NCI-H446 treated with DMSO at 0.1 percent for 48 hours (cell line): ENCODE results near the gene NCR3LG1.
A peak's percentile ranks its signal among the peaks of the same experiment; 100 is the strongest.

Experiments used
- DNase-seq: peaks from one replicate; lab custom pipeline; 2025; lab: John Stamatoyannopoulos, UW

The NCR3LG1 gene

GRCh38 chr11:17371614-17372013 is 20.0 kb downstream of the NCR3LG1 start:
- no peak for DNase-seq

DNA sequence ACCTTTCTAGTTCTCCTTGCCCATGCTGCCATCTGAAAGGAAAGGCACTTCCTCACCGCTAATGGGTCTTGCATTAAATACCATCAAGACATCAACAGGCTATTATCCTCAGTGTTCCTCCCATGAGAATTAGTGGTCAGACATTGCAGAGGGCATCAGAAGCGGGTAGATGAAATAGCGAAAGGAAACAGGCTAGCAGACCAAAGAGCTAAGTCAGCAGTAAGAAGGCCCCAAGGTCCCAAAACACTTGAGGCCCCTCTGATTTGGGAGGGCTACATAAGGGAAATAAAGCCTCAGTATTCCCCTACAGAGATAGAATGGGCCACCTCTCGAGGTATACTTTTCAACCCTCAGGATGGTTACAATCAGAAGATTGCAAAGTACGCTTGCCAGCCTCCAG is 23.9 kb downstream of the NCR3LG1 start:
- no peak for DNase-seq

- no peak for DNase-seq
Observed at GRCh38 chr11:17376493-17376892, 24.9 kb downstream of the NCR3LG1 start.

DNA sequence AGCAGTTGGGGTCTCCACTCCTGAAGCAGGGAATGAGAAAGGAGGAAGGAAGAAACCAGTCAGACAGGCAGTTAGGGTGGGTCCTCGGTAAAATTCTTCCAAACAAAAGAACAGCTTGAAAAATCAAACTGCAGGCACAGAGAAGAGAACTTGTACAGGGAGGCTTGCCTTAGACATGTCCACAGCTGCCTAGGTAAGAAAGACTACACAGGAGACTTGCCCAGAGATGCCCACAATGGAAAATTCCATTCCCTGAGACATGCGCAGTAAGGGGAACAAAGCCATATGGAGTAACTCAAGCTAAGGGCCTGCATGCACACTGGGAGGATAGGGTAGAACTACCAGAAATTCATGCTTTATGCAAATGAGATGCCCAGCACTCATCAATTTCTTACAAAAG is 27.1 kb downstream of the NCR3LG1 start:
- DNase-seq: no peak

DNA sequence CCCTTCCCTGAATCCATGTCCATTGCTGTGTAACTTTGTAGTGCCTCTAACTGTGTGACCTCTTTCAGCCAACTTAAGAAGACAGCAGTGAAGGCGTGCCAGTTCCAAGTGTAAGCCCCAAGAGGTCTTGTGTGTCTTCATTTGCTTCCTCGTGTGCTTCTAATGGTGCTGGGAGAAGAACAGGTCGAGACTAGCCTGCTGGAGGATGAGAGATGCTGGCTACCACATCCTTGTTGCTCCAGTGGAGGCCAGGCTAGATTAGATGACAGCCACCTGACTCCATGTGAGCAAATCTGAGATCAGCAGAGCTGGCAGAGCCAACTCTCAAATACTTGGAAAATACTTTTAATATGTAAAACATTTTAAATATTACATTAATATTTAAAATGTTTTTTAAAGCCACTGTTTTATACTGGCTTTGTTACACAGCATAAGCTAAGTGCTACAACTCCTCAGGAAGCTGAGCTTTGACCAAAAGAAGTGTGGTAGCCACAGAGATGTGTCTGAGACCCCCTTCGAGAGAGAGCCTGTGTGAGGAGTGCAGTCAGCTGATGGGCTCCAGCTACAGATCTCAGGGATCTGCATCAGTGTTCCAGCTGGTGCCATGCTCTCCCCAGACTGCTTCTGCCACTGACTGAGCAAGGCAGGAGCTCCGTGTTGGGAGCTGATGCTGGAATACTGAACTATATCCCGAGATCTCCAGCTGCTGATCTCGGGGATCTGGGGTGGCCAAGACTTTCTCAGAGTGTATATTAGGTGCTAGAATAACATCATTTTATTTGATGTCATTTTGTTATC is 28.0 kb downstream of the NCR3LG1 start:
- DNase-seq: no peak

DNA sequence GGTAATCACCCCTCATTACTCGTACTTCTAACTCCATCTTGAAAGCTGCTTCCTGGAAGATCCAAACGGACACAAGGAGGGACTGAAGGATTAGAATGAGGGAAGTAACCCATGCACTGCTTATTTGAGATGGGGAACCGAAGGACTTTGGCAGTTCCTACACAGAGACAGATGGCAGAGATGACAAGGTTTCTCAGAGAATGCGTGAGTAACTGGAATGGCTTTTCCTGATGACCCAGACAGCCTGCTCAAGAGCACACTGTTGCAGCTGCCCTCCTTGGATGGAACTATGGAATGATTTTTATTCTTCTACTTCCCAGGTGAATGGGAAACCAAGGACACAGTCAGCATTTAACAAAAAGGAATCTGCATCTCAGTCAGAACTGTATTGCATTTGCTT is 29.6 kb downstream of the NCR3LG1 start:
- no peak for DNase-seq

DNA sequence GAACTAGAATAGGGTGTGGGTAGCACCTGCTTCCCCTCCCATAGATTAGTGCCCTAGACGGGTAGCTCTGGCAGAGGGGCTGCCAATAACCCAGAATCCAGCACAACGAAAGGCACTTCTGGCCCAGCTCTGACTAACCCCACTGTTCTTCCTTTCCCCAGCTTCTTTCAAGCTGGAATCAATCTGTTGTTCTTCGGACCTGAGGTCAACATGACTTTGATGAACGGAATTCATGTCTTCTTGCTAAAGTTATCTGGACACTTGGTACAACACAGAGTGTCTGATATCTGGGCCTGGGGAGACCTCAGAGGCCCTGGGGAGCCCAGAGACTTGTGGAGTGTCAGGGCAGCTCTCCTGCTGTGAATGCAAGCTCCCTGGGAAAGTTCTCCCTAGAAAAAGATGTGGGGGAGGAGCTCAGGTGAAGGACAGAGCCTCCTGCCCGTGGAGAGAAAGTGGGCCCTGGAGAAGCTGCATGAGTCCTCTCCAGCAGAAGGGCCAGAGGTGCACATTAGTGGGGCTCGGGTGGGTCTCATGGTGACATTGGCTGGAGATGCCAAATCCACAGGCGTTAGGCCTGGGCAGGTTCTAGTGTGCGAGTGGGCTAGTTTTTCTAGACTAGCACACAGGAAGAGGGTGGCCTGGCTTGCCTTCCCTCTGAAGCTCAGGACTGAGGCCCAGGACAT is 30.6 kb downstream of the NCR3LG1 start:
- no peak for DNase-seq

- DNase-seq: no peak
Observed at GRCh38 chr11:17383461-17383860, 31.9 kb downstream of the NCR3LG1 start.

GRCh38 chr11:17384002-17384511 is 32.5 kb downstream of the NCR3LG1 start:
- DNase-seq: peak; percentile 47

GRCh38 chr11:17385492-17385891 is 33.9 kb downstream of the NCR3LG1 start:
- no peak for DNase-seq

DNA sequence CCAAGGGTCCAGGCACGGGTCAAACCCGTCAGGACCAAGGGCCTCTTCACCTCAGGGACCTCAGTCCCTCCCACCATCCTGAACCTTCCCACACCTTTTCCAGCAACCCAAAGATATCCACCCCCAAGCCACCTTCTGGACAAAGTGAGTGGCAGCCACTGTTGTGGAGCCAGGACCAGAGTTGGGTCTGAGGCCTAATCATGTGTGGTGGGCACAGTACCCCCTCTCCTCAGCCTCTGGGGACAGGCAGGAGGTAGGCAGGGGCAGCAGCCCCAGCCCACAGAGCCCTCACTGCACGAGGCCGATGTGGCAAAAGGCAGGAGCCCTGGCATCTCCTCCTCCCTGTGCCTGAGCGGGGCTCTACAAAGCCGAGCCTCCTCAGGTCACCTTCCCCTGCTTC is 34.3 kb downstream of the NCR3LG1 start:
- DNase-seq: no peak

DNA sequence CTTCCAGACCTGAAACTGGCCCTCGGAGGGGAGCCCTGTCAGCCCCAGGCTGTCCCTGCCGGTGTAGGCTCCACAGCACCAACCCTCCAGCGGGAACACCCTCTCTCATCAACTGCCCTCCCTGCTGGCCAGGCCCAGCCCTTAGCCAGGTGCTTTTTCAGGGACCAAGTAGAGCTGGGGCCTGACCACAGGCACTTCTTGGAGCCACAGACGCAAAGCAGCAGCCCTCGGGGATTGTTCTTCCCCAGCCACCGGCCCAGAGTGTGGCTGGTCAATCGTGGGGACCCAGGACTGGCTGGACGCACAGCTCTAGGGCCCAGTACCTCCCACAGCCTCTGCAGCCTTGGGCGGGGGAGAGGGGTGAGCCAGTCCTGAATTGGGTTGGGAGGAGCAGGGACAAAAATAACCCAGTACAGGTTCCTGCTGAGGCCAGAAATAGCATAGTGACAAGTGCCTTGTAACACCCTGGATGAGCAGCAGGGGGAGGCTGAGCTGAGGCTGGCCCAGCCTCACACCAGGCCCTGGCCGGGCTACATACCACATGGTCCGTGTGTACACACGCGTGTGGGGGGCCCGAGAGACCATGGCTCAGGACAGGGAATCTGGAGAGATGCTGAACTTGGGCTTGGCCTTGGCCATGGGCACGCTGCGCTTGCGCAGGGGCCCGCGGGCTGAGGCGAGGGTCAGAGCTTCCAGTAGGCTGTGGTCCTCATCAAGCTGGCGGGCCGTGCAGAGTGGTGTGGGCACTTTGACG is 34.9 kb downstream of the NCR3LG1 start:
- no peak for DNase-seq

DNA sequence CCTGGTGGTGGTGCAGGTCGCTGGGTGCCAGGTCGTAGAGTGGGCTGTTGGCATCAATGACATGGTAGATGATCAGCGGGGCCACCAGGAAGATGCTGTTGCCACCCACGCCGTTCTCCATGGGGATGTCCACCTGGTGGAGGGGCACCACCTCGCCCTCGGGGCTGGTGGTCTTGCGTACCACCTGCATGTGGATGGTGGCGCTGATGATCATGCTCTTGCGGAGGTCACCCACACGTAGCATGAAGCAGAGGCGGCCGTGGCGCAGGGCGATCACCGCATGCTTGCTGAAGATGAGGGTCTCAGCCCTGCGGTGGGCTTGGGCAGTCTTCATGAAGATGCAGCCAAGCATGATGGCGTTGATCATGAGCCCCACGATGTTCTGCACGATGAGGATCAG is 35.7 kb downstream of the NCR3LG1 start:
- DNase-seq: no peak

DNA sequence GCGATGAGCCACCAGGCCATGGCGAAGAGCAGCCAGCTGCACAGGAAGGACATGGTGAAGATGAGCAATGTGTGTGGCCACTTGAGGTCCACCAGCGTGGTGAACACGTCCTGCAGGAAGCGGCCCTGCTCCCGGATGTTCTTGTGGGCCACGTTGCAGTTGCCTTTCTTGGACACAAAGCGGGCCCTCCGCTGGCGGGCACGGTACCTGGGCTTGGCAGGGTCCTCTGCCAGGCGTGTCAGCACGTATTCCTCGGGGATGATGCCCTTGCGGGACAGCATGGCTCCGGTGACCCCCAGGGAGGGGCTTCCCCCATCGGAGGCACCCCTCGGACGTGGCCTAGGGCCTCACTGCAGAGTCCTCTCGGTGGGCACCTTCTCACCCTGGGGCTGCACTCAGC is 36.2 kb downstream of the NCR3LG1 start:
- no peak for DNase-seq

- no peak for DNase-seq
Observed at GRCh38 chr11:17388609-17389210, 37.1 kb downstream of the NCR3LG1 start, which contains the start of gene KCNJ11. TSS of gene KCNJ11 (minus strand) at chr11:17388659. CDS start at chr11:17388091, 568 bp downstream.

- DNase-seq: peak; percentile 50
Observed at GRCh38 chr11:17389211-17389956, 37.8 kb downstream of the NCR3LG1 start.

DNA sequence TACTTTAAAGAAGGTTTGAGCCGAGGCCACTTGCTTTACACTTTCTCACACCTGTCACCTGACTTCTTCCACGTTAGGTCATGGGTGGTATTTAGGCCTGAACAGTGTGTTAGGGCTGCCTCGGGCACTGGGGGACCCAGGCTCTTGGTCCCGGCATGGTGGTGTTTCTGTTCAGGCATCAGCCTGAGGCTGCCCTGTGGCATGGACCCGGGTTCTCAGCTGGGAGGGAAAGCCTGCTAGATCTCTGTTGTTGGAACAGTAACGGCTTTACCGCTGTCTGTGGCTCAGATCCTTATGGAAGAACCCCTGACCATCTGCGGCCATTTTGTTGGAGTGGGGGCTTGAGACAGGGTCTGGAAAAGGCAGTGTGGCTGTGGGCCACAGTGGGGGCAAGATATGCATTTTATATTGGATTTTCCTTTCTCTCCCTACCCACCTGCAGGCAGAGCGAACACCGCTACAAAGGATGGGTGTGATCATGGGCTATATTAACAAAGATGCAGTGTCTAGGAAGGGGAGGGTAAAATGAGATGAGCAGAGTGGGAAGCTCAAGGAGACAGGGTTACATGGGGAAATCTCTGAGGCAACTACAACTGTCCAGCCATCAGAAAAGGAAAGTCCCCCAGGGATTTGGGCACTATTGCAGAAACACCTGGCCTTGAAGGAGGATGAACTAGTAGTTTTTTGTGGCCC is 38.5 kb downstream of the NCR3LG1 start:
- DNase-seq: no peak

DNA sequence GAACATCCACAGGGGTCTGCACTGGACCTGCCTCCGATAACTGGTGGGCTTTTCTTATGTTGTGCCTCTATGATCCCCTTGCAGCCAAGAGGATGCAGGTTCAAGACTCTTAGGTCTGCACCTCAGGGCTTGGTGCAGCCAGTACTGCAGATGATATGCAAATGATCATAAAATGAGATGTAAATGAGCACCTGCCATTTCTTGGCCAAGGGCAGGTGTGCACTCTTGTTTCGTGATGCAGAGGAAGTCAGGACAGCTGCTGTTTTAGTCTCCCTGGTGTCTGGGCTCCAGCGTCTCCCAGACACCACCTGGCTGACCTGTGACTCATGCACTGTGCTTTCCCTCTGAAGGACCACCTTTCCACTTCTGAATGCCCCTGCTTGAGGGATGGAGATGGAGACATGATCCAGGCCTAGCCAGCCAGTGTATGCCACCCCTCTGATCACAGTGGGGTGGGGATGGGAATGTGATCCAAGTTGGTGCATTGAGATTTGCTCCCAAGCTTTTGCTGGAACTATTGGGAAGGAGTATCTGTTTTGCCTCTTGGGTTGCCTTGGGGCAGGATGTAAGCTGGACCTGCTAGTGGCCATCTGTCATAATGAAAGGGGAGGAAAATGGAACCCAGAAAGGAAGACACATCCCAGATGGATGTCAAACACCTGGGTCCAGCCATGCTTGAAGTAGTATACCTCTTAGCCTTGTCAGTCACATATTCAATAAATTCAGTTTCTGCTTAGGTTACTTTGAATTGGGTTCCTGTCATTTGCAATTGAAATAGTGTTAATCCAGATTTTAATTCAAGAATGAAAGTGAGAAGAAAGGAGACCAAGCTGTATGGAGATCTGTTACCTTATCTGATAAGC is 40.1 kb downstream of the NCR3LG1 start:
- no peak for DNase-seq

GRCh38 chr11:17392872-17393271 is 41.3 kb downstream of the NCR3LG1 start:
- no peak for DNase-seq

DNA sequence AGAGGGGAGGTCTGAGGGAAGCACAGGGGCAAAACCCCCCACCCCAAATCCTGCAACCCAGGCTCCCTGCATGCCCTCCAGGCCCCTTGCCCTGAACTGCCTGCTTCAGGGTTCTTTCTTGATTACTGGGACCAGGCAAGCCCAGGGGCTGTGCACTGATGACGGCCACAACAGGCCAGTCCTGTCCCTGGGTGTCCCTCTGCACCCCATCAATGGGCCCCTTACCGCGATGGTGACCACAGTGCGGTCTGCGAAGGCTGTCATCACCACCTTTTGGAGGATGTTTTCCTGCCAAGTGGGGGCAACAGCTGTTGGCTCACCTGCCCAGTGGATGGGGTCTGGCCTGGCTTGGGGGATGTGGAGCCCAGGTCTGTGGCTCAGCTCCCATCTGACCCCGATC is 41.9 kb downstream of the NCR3LG1 start:
- no peak for DNase-seq
